HG03571 (cell line): ENCODE results near the gene LRRC58.
"Not testable (repeated sequence)": the region's sequence is repeated elsewhere in the genome, so short reads cannot be mapped to it uniquely, and the experiment has no call there.

Experiments
- ATAC-seq: cut with Tn5 transposase; IDR thresholded peaks from one replicate; pipeline ENCODE4 v1.9.1; 2021; ENCODE audit not compliant: unreplicated experiment

The LRRC58 gene

GRCh38 chr3:120348991-120349854 lies at the start of gene LRRC58:
Gene LRRC58 (minus strand): TSS chr3:120349354. CDS start chr3:120349243, 111 bp downstream.
- peak; percentile 88 for ATAC-seq

GRCh38 chr3:120396469-120396868 lies 47.3 kb upstream of the LRRC58 start:
- ATAC-seq = no peak

- ATAC-seq = no peak
These were observed 45.2 kb upstream of the LRRC58 start for GRCh38 chr3:120394347-120394746.

- ATAC-seq = no peak
These were observed 44.6 kb upstream of the LRRC58 start for GRCh38 chr3:120393761-120394160.

GRCh38 chr3:120393243-120393642 lies 44.1 kb upstream of the LRRC58 start:
- ATAC-seq = no peak

GRCh38 chr3:120382941-120383447 lies 33.8 kb upstream of the LRRC58 start:
- ATAC-seq = no peak

- ATAC-seq = no peak
These were observed 32.3 kb upstream of the LRRC58 start for GRCh38 chr3:120381503-120381902.

- ATAC-seq = not testable (repeated sequence)
These were observed 28.8 kb upstream of the LRRC58 start for GRCh38 chr3:120377948-120378347.

- no peak for ATAC-seq
These were observed 21.3 kb upstream of the LRRC58 start for GRCh38 chr3:120370463-120370862.

GRCh38 chr3:120369037-120369467 lies 19.9 kb upstream of the LRRC58 start:
- peak; percentile 95 for ATAC-seq

- ATAC-seq = no peak
These were observed 19.0 kb upstream of the LRRC58 start for GRCh38 chr3:120368172-120368571.

GRCh38 chr3:120364821-120365220 lies 15.7 kb upstream of the LRRC58 start:
- ATAC-seq = no peak

- no peak for ATAC-seq
These were observed 14.9 kb upstream of the LRRC58 start for GRCh38 chr3:120364101-120364500.

GRCh38 chr3:120357807-120358206 lies 8.7 kb upstream of the LRRC58 start:
- ATAC-seq = no peak

GRCh38 chr3:120355486-120355885 lies 6.3 kb upstream of the LRRC58 start:
- ATAC-seq = no peak

- no peak for ATAC-seq
These were observed 4.3 kb upstream of the LRRC58 start for GRCh38 chr3:120353463-120353862.

GRCh38 chr3:120352017-120352416 lies 2.9 kb upstream of the LRRC58 start:
- no peak for ATAC-seq

GRCh38 chr3:120350401-120350941 lies 1.3 kb upstream of the LRRC58 start:
- no peak for ATAC-seq

- no peak for ATAC-seq
These were observed 636 bp upstream of the LRRC58 start for GRCh38 chr3:120349855-120350125.

- peak; percentile 51 for ATAC-seq
These were observed 826 bp downstream of the LRRC58 start for GRCh38 chr3:120348065-120348990.

GRCh38 chr3:120344349-120344748 lies 4.8 kb downstream of the LRRC58 start:
- no peak for ATAC-seq
